IPS-18a (cell line): ENCODE results near the gene ABCA13.

Source experiments
- H3K27ac ChIP-seq: one replicate; pipeline ENCODE4 v1.5.1; 2013; ENCODE audit warnings: low read length
- H3K27me3 ChIP-seq: one replicate; pipeline ENCODE4 v1.6.1; 2013; ENCODE audit warnings: mild to moderate bottlenecking, low read length; ENCODE audit not compliant: control insufficient read depth, insufficient read depth
- H3K36me3 ChIP-seq: one replicate; pipeline ENCODE4 v1.6.1; 2013; ENCODE audit warnings: low read depth, low read length; ENCODE audit not compliant: control insufficient read depth
- H3K4me1 ChIP-seq: one replicate; pipeline ENCODE4 v1.6.1; 2013; ENCODE audit warnings: low read depth, low read length; ENCODE audit not compliant: control insufficient read depth
- H3K4me3 ChIP-seq: one replicate; pipeline ENCODE4 v1.5.1; 2013; ENCODE audit warnings: low read length
- H3K9ac ChIP-seq: one replicate; pipeline ENCODE4 v1.6.1; 2013; ENCODE audit warnings: mild to moderate bottlenecking, low read length, moderate library complexity
- H3K9me3 ChIP-seq: one replicate; pipeline ENCODE4 v1.6.1; 2013; ENCODE audit warnings: low read depth, low read length; ENCODE audit not compliant: control insufficient read depth

Gene ABCA13

GRCh38 chr7:48421357-48421756 is 250.1 kb downstream of the ABCA13 start:
- Histone ChIP-seq H3K36me3 (no peaks in the 10 kb centered on the region), H3K9me3 (no peaks in the 10 kb centered on the region), H3K4me3 (no peak overlapping the region), H3K4me1 (no peaks in the 10 kb centered on the region), H3K27me3 (no peaks in the 10 kb centered on the region), H3K9ac (no peak overlapping the region), H3K27ac (no peak overlapping the region)

- H3K27ac ChIP-seq = no peak overlapping the region
- no peaks in the 10 kb centered on the region for H3K27me3 ChIP-seq
- H3K4me3 ChIP-seq = no peak overlapping the region
- no peaks in the 10 kb centered on the region for H3K4me1 ChIP-seq
- no peaks in the 10 kb centered on the region for H3K36me3 ChIP-seq
- H3K9ac ChIP-seq = no peak overlapping the region
- no peaks in the 10 kb centered on the region for H3K9me3 ChIP-seq
These were observed 253.5 kb downstream of the ABCA13 start for GRCh38 chr7:48424731-48425130.

- no peaks in the 10 kb centered on the region for H3K27me3 ChIP-seq
- H3K4me3 ChIP-seq = no peak overlapping the region
- no peaks in the 10 kb centered on the region for H3K36me3 ChIP-seq
- H3K27ac ChIP-seq = no peak overlapping the region
- H3K4me1 ChIP-seq = no peaks in the 10 kb centered on the region
- H3K9ac ChIP-seq = no peak overlapping the region
- H3K9me3 ChIP-seq = no peaks in the 10 kb centered on the region
These were observed 255.2 kb downstream of the ABCA13 start for GRCh38 chr7:48426331-48426965.

GRCh38 chr7:48426966-48427555 is 255.8 kb downstream of the ABCA13 start:
- Histone ChIP-seq H3K9me3 (no peaks in the 10 kb centered on the region), H3K27ac (no peak overlapping the region), H3K36me3 (no peaks in the 10 kb centered on the region), H3K4me3 (no peak overlapping the region), H3K27me3 (no peaks in the 10 kb centered on the region), H3K4me1 (no peaks in the 10 kb centered on the region), H3K9ac (no peak overlapping the region)

GRCh38 chr7:48427671-48428070 is 256.4 kb downstream of the ABCA13 start:
- no peaks in the 10 kb centered on the region for H3K36me3 ChIP-seq
- H3K4me3 ChIP-seq = no peak overlapping the region
- H3K27me3 ChIP-seq = no peaks in the 10 kb centered on the region
- no peaks in the 10 kb centered on the region for H3K9me3 ChIP-seq
- H3K27ac ChIP-seq = no peak overlapping the region
- no peak overlapping the region for H3K9ac ChIP-seq
- H3K4me1 ChIP-seq = no peaks in the 10 kb centered on the region

- Histone ChIP-seq H3K27me3 (no peaks in the 10 kb centered on the region), H3K27ac (no peak overlapping the region), H3K4me3 (no peak overlapping the region), H3K4me1 (no peaks in the 10 kb centered on the region), H3K36me3 (no peaks in the 10 kb centered on the region), H3K9ac (no peak overlapping the region), H3K9me3 (no peaks in the 10 kb centered on the region)
These were observed 256.9 kb downstream of the ABCA13 start for GRCh38 chr7:48428091-48428684.

GRCh38 chr7:48429117-48429516 is 257.9 kb downstream of the ABCA13 start:
- no peaks in the 10 kb centered on the region for H3K4me1 ChIP-seq
- H3K4me3 ChIP-seq = no peak overlapping the region
- no peaks in the 10 kb centered on the region for H3K27me3 ChIP-seq
- H3K36me3 ChIP-seq = no peaks in the 10 kb centered on the region
- no peak overlapping the region for H3K27ac ChIP-seq
- H3K9ac ChIP-seq = no peak overlapping the region
- peaks cover 7% of the 10 kb centered on the region for H3K9me3 ChIP-seq

- Histone ChIP-seq H3K4me1 (no peaks in the 10 kb centered on the region), H3K27me3 (no peaks in the 10 kb centered on the region), H3K9ac (no peak overlapping the region), H3K9me3 (peaks cover 18% of the 10 kb centered on the region), H3K4me3 (no peak overlapping the region), H3K36me3 (no peaks in the 10 kb centered on the region), H3K27ac (no peak overlapping the region)
These were observed 266.9 kb downstream of the ABCA13 start for GRCh38 chr7:48438206-48438605.

GRCh38 chr7:48441848-48442492 is 270.7 kb downstream of the ABCA13 start:
- H3K36me3 ChIP-seq = no peaks in the 10 kb centered on the region
- no peaks in the 10 kb centered on the region for H3K27me3 ChIP-seq
- H3K9me3 ChIP-seq = no peaks in the 10 kb centered on the region
- H3K27ac ChIP-seq = no peak overlapping the region
- no peak overlapping the region for H3K4me3 ChIP-seq
- no peak overlapping the region for H3K9ac ChIP-seq
- no peaks in the 10 kb centered on the region for H3K4me1 ChIP-seq

GRCh38 chr7:48443051-48443450 is 271.8 kb downstream of the ABCA13 start:
- no peak overlapping the region for H3K4me3 ChIP-seq
- H3K9me3 ChIP-seq = no peaks in the 10 kb centered on the region
- H3K4me1 ChIP-seq = no peaks in the 10 kb centered on the region
- no peaks in the 10 kb centered on the region for H3K36me3 ChIP-seq
- no peak overlapping the region for H3K9ac ChIP-seq
- H3K27me3 ChIP-seq = no peaks in the 10 kb centered on the region
- no peak overlapping the region for H3K27ac ChIP-seq

- H3K9ac ChIP-seq = no peak overlapping the region
- no peaks in the 10 kb centered on the region for H3K27me3 ChIP-seq
- H3K27ac ChIP-seq = no peak overlapping the region
- no peaks in the 10 kb centered on the region for H3K4me1 ChIP-seq
- H3K36me3 ChIP-seq = no peaks in the 10 kb centered on the region
- no peaks in the 10 kb centered on the region for H3K9me3 ChIP-seq
- H3K4me3 ChIP-seq = no peak overlapping the region
These were observed 275.5 kb downstream of the ABCA13 start for GRCh38 chr7:48446721-48447120.
